HuH-7 (cell line): Measurements from ENCODE around the gene NRIP2.

Experiments used
- DNase-seq: peaks from one replicate; pipeline ENCODE4 v3.0.0; 2011; ENCODE audit warnings: low spot score

NRIP2 gene

DNA sequence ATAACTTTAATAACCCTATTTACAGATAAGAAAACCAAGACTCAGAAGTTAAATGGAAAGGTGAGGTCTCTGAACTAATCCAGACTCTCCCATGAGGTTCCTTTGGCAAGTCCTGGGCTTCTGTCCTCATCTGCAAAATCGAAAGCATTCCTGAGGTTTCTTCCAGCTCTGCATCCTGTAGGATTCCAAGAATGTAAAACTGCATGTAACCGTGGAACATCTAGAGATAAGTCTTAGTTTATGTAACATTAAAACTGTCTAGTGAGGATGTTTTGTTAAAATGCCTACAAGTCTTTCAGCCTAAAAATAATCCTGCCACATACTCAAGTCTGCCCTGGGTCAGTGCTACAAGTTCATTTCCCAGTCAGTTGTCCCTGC, 29.7 kb downstream of the NRIP2 start:
- no peak for DNase-seq

GRCh38 chr12:2804393-2805142, 30.3 kb downstream of the NRIP2 start:
- DNase-seq, result no peak

DNA sequence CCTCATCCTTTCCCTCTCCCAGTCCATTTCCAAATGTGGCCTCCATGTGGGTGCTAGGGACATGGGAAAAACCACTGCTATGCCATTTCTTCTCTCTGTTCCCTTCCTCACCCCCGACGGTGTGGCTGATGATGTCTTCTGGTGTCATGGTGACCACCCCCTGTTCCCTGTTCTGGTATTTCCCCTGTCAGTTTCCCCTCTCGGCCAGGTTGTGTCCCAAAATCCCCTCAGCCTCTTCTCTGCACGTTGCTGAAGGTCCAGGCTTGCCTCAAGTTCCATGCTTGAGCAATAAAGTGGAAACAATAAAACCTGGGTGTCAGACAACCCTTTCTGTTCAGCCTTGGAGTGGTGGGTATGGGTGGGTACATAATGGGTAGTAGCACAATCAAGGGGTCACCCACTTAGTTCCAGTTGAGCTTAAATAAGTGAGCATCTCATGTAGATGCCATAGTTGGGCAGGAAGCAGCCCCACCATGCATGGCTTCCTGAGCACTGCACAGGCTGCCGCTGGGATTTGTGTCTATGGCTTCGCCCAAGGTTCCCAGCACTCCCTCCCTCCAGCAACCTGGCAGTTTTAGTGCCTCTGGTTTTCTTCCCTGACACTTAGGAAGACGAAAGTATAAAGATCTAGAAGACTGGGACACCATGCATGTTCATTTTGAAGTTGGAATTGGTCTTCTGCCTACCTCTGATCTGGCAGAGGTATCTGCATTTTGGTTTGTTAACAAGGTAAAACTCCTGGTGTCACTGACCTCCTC, 31.0 kb downstream of the NRIP2 start:
- no peak for DNase-seq

DNA sequence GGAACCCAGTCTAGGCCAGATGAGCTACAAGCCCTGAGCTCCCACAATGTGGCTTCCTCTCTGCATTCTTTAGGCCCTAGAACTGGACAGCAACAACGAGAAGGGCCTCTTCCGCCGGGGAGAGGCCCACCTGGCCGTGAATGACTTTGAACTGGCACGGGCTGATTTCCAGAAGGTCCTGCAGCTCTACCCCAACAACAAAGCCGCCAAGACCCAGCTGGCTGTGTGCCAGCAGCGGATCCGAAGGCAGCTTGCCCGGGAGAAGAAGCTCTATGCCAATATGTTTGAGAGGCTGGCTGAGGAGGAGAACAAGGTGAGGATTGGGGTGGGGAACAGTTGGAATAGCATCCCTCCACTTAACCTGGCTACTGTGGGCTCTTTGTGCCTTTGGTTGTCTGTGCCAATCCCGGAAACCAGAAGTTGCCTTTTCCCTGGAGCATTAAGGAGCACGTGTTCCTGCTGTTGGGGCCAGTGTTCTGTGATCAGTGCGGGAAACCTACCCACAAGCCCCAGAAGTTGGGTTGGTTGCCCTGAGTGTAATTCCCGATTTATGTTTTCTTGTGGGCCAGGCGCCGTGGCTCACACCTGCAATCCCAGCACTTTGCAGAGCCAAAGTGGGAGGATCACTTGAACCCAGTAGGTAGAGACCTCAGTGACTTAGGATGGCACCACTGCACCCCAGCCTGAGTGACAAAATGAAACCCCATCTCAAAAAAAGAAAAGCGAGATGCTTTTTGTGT, 33.6 kb downstream of the NRIP2 start:
- no peak for DNase-seq

GRCh38 chr12:2800046-2800570, 34.7 kb downstream of the NRIP2 start:
- no peak for DNase-seq

DNA sequence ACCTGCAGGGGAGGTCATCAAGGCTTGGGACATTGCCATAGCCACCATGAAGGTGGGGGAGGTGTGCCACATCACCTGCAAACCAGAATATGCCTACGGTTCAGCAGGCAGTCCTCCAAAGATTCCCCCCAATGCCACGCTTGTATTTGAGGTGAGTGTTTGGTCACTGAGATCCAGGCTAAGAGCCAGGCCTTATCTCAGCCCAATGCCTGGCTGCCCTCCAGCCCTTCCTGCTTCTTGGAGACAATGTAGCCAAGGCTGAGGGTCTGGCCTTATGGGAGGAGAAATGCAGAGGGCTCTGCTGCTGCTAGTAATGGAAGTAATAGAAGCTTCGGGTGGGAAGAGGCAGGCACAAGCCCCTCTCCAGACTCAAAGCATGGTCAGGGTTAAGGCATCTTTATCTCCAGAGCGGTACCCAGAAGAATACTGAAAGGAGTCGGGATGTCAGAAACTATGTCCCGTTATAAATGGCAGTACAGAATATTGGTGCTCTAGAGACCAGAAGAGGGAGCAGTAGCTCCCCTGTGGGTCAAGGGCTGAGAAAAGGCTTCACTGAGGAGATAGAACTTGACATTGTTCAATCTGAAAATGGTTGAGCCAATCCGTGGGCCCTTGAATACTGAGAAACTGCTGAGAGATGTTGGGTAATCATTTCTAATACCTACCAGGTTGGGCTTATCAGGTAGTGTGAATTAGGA, 37.0 kb downstream of the NRIP2 start:
- no peak for DNase-seq

GRCh38 chr12:2796187-2796666, 38.6 kb downstream of the NRIP2 start:
- DNase-seq, result peak; percentile 38

- peak; percentile 89 for DNase-seq
Measured at GRCh38 chr12:2795291-2796186, 39.3 kb downstream of the NRIP2 start.

DNA sequence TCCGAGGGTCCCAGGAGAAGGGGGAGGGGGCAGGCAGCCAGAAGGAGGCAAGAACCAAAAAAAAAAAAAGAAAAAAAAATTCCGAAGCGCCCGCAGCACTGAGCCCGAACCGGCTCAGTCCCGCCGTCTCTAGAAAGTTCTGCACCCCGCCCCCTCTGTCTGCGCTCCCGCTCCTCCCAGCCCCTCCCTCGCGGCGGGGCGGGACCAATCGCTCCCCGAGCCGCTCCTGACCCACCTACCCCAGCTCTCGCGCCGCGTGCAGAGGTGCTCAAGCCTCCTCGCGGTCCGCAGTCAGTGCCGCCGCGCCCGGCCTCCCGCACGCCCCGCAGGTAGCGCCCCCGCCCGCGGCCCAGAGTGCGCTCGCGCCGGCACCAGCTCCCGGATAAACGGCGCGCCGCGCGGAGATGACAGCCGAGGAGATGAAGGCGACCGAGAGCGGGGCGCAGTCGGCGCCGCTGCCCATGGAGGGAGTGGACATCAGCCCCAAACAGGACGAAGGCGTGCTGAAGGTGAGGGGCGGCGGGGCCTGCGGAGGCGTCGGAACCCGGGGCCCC, 40.0 kb downstream of the NRIP2 start, which contains the start of gene FKBP4:
TSS of gene FKBP4 (plus strand) at position 235 of the 554 bp plus-strand sequence. CDS start at position 405, 170 bp downstream.
- peak; percentile 93 for DNase-seq

- no peak for DNase-seq
Measured at GRCh38 chr12:2794191-2794735, 40.6 kb downstream of the NRIP2 start.

GRCh38 chr12:2793561-2793960, 41.3 kb downstream of the NRIP2 start:
- no peak for DNase-seq

DNA sequence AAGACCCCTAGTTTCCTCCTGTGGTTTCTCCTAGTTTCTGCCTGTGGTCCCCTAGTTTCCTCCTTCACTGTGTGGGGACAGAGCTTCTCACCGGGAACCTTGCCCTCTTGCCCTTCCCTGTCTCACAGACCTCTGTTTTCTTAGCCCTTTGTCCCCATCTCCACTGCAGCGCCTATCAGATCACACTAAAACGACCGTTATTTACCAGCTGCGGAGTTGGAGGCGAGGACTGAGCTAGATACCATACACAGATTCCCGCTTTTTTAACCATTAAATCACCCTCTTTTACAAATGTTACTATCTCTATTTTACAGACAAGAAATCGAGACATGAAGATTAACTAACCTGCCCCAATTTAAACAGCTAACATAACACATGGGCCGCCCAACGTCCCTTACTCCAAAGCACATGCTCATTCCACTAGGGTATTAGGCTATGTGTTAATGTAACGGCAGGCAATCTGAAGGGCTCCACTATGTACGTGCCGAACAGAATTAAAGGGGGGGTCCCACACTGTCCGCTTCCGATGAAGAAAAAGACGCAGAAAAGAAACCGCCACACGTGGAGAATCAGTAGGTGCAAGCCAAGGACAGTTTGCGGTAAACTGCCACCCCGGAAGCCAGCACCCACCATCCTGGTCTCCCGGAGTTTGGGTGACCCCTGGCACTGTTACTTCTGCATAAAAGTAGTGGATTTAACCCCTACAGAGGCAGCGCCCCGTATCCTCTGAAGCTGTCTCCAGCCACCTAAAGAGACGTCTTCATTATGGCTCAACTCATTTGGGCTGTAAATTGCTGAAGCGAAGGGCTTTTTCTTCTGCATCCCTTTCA, 41.9 kb downstream of the NRIP2 start:
- DNase-seq, result no peak

DNA sequence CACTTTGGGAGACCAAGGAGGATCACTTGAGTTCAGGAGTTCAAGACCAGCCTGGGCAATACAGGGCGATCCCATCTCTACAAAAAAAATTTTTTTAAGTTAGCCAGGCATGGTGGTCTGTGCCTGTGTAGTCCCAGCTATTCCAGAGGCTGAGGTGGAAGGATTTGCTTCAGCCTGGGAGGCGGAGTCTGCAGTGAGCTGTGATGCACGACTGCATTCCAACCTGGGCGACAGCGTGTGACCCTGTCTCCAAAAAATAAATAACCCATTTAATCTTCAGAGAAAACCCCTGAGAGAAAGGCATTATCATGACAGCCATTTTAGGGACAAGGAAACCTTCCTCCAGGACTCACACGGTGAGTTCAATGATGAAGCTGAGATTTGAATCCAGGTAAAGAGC, 43.7 kb downstream of the NRIP2 start:
- DNase-seq, result no peak

DNA sequence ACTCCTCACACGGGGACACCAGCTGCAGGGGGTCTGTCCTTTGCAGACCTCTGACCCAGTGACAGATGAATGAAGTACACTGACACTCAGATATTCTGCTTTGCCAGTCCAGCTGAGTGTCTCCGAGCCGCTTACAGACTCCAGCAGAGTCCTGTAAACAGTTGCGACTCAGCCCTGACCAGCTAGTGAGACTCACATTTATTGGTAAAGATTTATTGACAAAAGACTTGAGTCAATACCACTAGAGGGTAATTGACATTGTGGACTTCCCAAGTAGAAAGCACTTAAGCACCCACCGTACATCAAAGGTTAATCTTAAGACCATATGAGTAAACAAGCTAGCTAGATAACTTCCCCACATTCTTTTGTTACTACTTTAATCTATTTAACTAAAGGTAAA, 49.8 kb downstream of the NRIP2 start:
- no peak for DNase-seq

GRCh38 chr12:2783936-2784600, 50.8 kb downstream of the NRIP2 start:
- peak; percentile 68 for DNase-seq

DNA sequence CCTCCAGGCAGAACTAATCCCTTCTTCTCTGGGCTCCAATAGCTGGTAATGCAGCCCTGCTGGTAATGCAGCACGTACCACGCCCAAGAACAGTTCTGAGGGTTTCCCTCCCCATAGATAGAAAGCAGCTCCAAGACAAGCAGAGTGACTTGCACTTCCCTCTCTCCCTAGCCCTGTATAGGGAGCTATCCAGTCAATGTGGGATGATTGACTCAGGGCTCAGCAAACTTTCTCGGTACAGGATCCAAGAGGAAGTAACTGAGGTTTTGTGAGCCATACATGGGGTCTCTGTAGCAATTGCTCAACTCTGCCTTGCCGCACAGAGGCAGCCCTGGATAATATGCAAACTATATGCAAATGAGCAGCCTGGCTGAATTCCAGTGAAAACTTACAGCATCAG, 55.6 kb downstream of the NRIP2 start:
- no peak for DNase-seq

GRCh38 chr12:2776129-2776806, 58.6 kb downstream of the NRIP2 start:
- DNase-seq, result no peak

GRCh38 chr12:2775431-2775830, 59.4 kb downstream of the NRIP2 start:
- DNase-seq, result no peak
